H9 (cell line): ENCODE measurements around the gene LSP1. TPM values are rescaled to one million over a fixed set of nuclear protein-coding genes. Genes with fewer than 3 reads are reported as not detected.

Source experiments
- DNase-seq: peaks from one replicate; pipeline ENCODE4 v3.0.0-alpha.2; 2017
- H2AFZ ChIP-seq: one replicate; pipeline ENCODE4 v1.6.1; 2013; ENCODE audit warnings: mild to moderate bottlenecking, low read length, control low read depth, moderate library complexity
- H2AK5ac ChIP-seq: 2 replicates; pipeline ENCODE4 v1.6.1; 2013; ENCODE audit warnings: low read length, control low read depth, mixed read lengths; ENCODE audit not compliant: insufficient read length
- H2BK120ac ChIP-seq: one replicate; pipeline ENCODE4 v1.6.1; 2013; ENCODE audit warnings: low read depth, mild to moderate bottlenecking, low read length, control low read depth, inconsistent platforms; ENCODE audit not compliant: poor library complexity, severe bottlenecking
- H2BK12ac ChIP-seq: 2 replicates; pipeline ENCODE4 v1.6.1; 2013; ENCODE audit warnings: low read length, control low read depth, mixed read lengths, low read depth; ENCODE audit not compliant: insufficient read length
- H2BK15ac ChIP-seq: 2 replicates; pipeline ENCODE4 v1.6.1; 2013; ENCODE audit warnings: low read depth, low read length, control low read depth
- H2BK20ac ChIP-seq: one replicate; pipeline ENCODE4 v1.6.1; 2013; ENCODE audit warnings: low read depth, mild to moderate bottlenecking, low read length, control low read depth, inconsistent platforms; ENCODE audit not compliant: poor library complexity, severe bottlenecking
- H2BK5ac ChIP-seq: 2 replicates; pipeline ENCODE4 v1.6.1; 2013; ENCODE audit warnings: low read length, control low read depth, mixed read lengths; ENCODE audit not compliant: insufficient read length
- H3K14ac ChIP-seq: 2 replicates; pipeline ENCODE4 v1.6.1; 2013; ENCODE audit warnings: low read length, control low read depth; ENCODE audit not compliant: insufficient read depth
- H3K18ac ChIP-seq: 2 replicates; pipeline ENCODE4 v1.6.1; 2013; ENCODE audit warnings: low read depth, mild to moderate bottlenecking, mixed read lengths, low read length, control low read depth; ENCODE audit not compliant: insufficient read length
- H3K23ac ChIP-seq: 2 replicates; pipeline ENCODE4 v1.6.1; 2013; ENCODE audit warnings: low read length, control low read depth, mixed read lengths, low read depth; ENCODE audit not compliant: insufficient read length
- H3K23me2 ChIP-seq: 2 replicates; pipeline ENCODE4 v1.6.1; 2013; ENCODE audit warnings: low read depth, mild to moderate bottlenecking, mixed read lengths, low read length, control low read depth; ENCODE audit not compliant: insufficient read length, poor library complexity, severe bottlenecking
- H3K27ac ChIP-seq: 2 replicates; pipeline ENCODE4 v1.5.1; 2013; ENCODE audit warnings: low read length, control low read depth, mixed read lengths, low read depth; ENCODE audit not compliant: insufficient read length
- H3K27me3 ChIP-seq: 2 replicates; pipeline ENCODE4 v1.6.1; 2013; ENCODE audit warnings: low read length, control low read depth, inconsistent platforms; ENCODE audit not compliant: insufficient read depth
- H3K4ac ChIP-seq: 2 replicates; pipeline ENCODE4 v1.6.1; 2013; ENCODE audit warnings: low read depth, mild to moderate bottlenecking, control low read depth, inconsistent platforms, low read length, moderate library complexity
- H3K4me1 ChIP-seq: 2 replicates; pipeline ENCODE4 v1.6.1; 2013; ENCODE audit warnings: low read length, control low read depth, inconsistent platforms; ENCODE audit not compliant: insufficient read depth
- H3K4me2 ChIP-seq: 2 replicates; pipeline ENCODE4 v1.6.1; 2013; ENCODE audit warnings: low read length, control low read depth, mixed read lengths; ENCODE audit not compliant: insufficient read length, insufficient read depth
- H3K56ac ChIP-seq: 2 replicates; pipeline ENCODE4 v1.6.1; 2013; ENCODE audit warnings: low read depth, mild to moderate bottlenecking, mixed read lengths, low read length, control low read depth; ENCODE audit not compliant: insufficient read length
- H3K79me1 ChIP-seq: 2 replicates; pipeline ENCODE4 v1.6.1; 2013; ENCODE audit warnings: low read depth, mild to moderate bottlenecking, moderate library complexity, low read length, control low read depth, inconsistent platforms; ENCODE audit not compliant: insufficient read depth, poor library complexity, severe bottlenecking
- H3K79me2 ChIP-seq: 2 replicates; pipeline ENCODE4 v1.6.1; 2013; ENCODE audit warnings: low read length, control low read depth, inconsistent platforms; ENCODE audit not compliant: insufficient read depth
- H3K9ac ChIP-seq: 2 replicates; pipeline ENCODE4 v1.6.1; 2013; ENCODE audit warnings: low read length, control low read depth, mixed read lengths; ENCODE audit not compliant: insufficient read length; ENCODE audit errors: extremely low read depth
- H3K9me3 ChIP-seq: one replicate; pipeline ENCODE4 v1.6.1; 2013; ENCODE audit warnings: low read depth, low read length, inconsistent platforms; ENCODE audit not compliant: control insufficient read depth
- H3T11ph ChIP-seq: one replicate; pipeline ENCODE4 v1.6.1; 2013; ENCODE audit warnings: mild to moderate bottlenecking, low read length, control low read depth, inconsistent platforms
- H4K20me1 ChIP-seq: one replicate; pipeline ENCODE4 v1.6.1; 2013; ENCODE audit not compliant: control insufficient read depth, insufficient read length, insufficient read depth
- H4K5ac ChIP-seq: 2 replicates; pipeline ENCODE4 v1.6.1; 2013; ENCODE audit warnings: low read depth, mild to moderate bottlenecking, mixed read lengths, low read length, control low read depth; ENCODE audit not compliant: insufficient read length
- H4K8ac ChIP-seq: replicated peaks from 2 replicates; pipeline ENCODE4 v1.6.1; 2013; ENCODE audit warnings: low read length, control low read depth, mixed read lengths, low read depth; ENCODE audit not compliant: insufficient read length
- H4K91ac ChIP-seq: 2 replicates; pipeline ENCODE4 v1.6.1; 2013; ENCODE audit warnings: low read depth, mild to moderate bottlenecking, moderate library complexity, mixed read lengths, low read length, control low read depth; ENCODE audit not compliant: insufficient read length
- H3K27ac Mint-ChIP-seq, 3 experiments: 2 replicates in 2 of 3; 3 replicates in 1 of 3; pipeline ENCODE4 v1.8.0; 2020 to 2021; ENCODE audit warnings: mixed read lengths in 3 of 3, mild to moderate bottlenecking in 1 of 3, moderate library complexity in 1 of 3
- H3K27me3 Mint-ChIP-seq: 2 replicates; pipeline ENCODE4 v1.8.0; 2021; ENCODE audit warnings: low read depth, mild to moderate bottlenecking, moderate library complexity, mixed read lengths
- H3K36me3 Mint-ChIP-seq, 3 experiments: 2 replicates in 2 of 3; 3 replicates in 1 of 3; pipeline ENCODE4 v1.8.0; 2020 to 2021; ENCODE audit warnings: low read depth in 3 of 3, mixed read lengths in 3 of 3; ENCODE audit not compliant: insufficient read depth in 1 of 3
- H3K4me1 Mint-ChIP-seq, 2 experiments: 2 replicates each; pipeline ENCODE4 v1.8.0; 2020; ENCODE audit warnings: mixed read lengths in 2 of 2
- H3K4me3 Mint-ChIP-seq, 2 experiments: 2 replicates in 1 of 2; 3 replicates in 1 of 2; pipeline ENCODE4 v1.8.0; 2020 to 2021; ENCODE audit warnings: mild to moderate bottlenecking in 2 of 2, mixed read lengths in 2 of 2, moderate library complexity in 1 of 2
- H3K9me3 Mint-ChIP-seq, 2 experiments: 2 replicates in 1 of 2; 3 replicates in 1 of 2; pipeline ENCODE4 v1.8.0; 2020; ENCODE audit warnings: mild to moderate bottlenecking in 2 of 2, mixed read lengths in 2 of 2, moderate library complexity in 1 of 2
- CTCF ChIP-seq: fragments of 200-600 bp; sonication (generic); conservative IDR thresholded peaks from 3 replicates; pipeline ENCODE4 v1.8.0; 2021; ENCODE audit warnings: antibody characterized with exemption, mild to moderate bottlenecking
- WGBS: extraction: QIAGEN DNeasy Blood & Tissue Kit; methylation state at CpG from one replicate; pipeline ENCODE4 v1.1.7; 2013; ENCODE audit warnings: missing lambda C conversion rate, low lambda C conversion rate, mixed read lengths; ENCODE audit not compliant: insufficient read length; ENCODE audit errors: extremely low coverage; 5-methylcytosine and 5-hydroxymethylcytosine counted together
- total RNA-seq: library from RNA; stranded (reverse); gene quantifications from 2 replicates; pipeline ENCODE4 v1.2.1, GENCODE V29; 2021

The LSP1 gene
- total RNA-seq, 1 experiment from 2014 or later: not detected

GRCh38 chr11:1933416-1934334, 80.8 kb downstream of the LSP1 start:
- Histone ChIP-seq H2BK5ac (no peak overlapping the region), H3K56ac (no peak overlapping the region), H3K14ac (no peak overlapping the region), H2AFZ (no peak overlapping the region), H4K5ac (no peak overlapping the region), H3K9ac (no peak overlapping the region), H3K4ac (no peak overlapping the region), H3K23me2 (peaks cover 3% of the 10 kb centered on the region), H2BK15ac (no peak overlapping the region), H3K4me2 (no peak overlapping the region), H3K27ac (no peak overlapping the region), H2BK120ac (no peak overlapping the region), H3K9me3 (no peaks in the 10 kb centered on the region), H3K23ac (no peak overlapping the region), H2BK20ac (no peak overlapping the region), H3K18ac (no peak overlapping the region), H4K91ac (no peak overlapping the region), H2AK5ac (no peak overlapping the region), H3K4me1 (no peaks in the 10 kb centered on the region), H3K27me3 (no peaks in the 10 kb centered on the region), H4K20me1 (no peaks in the 10 kb centered on the region), H2BK12ac (no peak overlapping the region), H3T11ph (no peak overlapping the region), H3K79me2 (no peaks in the 10 kb centered on the region), H4K8ac (no peak overlapping the region), H3K79me1 (no peaks in the 10 kb centered on the region)
- peaks cover 15% of the 10 kb centered on the region for H3K27me3 Mint-ChIP-seq
- no peak for DNase-seq
- no peak overlapping the region for H3K4me3 Mint-ChIP-seq
- WGBS: no CpG with 5 or more reads among the region's 18 CpGs
- H3K4me1 Mint-ChIP-seq: peaks cover 0 to 6% of the 10 kb centered on the region in 2 experiments; a peak in 1 of 4 replicates
- no peak overlapping the region; a peak in 1 of 7 replicates for H3K27ac Mint-ChIP-seq
- no peak for TF ChIP-seq CTCF
- H3K36me3 Mint-ChIP-seq: no peaks in the 10 kb centered on the region
- no peaks in the 10 kb centered on the region for H3K9me3 Mint-ChIP-seq
